ENCODE measurements around the gene CHD5. TPM values are rescaled to one million over a fixed set of nuclear protein-coding genes. Genes with fewer than 3 reads are reported as not detected.

The CHD5 gene
- polyA plus RNA-seq, 1 donor from 2014 or later = 22.0 TPM

DNA sequence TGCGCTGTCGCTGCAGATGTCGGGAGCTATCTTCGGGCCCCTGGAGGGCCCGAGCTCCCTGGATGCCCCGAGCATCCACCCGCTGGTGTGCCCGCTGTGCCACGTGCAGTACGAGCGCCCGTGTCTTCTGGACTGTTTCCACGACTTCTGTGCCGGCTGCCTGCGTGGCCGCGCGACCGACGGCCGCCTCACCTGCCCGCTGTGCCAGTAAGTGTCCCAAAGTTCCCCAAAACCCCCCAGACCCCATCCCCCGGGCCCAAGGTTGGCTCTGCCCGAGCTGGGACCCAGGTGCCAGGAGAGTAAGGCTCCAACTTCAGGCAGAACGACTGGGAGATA, 26.4 kb upstream of the CHD5 start:
- Histone ChIP-seq H3K9me3 (ENCODE audit: low read length) (no peaks in the 10 kb centered on the region), H2AFZ (ENCODE audit: low read depth, low read length) (no peak overlapping the region), H3K4me2 (ENCODE audit: low read length) (no peak overlapping the region)

DNA sequence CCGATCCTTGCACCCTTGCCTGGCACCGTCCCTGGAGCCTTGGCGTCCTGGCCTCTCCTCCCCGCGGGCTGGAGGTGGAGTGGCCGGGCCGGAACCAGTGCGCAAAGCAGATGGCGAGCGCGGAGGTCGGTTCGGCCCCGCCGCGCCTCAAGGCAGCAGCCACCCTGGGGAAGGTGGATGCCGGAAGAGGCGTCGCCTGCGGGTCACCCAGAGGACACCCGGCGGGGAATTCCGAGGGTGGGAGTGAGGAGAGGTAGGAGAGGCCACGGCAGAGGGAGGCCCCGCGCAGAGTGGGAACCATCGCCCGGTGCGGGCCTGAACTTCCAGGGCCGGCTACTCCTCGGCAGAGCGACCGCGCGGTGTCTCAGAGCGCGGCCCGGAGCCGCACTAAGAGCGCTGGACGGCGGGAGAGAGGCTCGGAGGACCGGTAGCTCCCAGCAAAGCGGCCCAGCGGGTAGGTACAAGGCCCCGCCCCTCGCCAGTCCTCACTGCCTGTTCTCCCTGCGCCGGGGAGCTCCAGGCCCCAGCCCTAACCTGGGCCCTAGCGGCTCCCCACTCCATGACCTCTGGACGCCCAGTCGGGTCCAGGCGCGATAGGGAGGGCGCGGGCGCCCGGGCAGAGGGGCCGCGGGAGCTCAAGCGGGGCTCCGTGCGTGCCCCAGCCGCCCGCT, 25.9 kb upstream of the CHD5 start, which contains the start of gene RNF207:
TSS of gene RNF207 (plus strand) at position 271 of the 671 bp plus-strand sequence. CDS start 417 bp downstream, outside the sequence.
- Histone ChIP-seq H3K79me2 (replicated peaks; ENCODE audit: insufficient read depth, low read length) (no peaks in the 10 kb centered on the region), H3K27me3 (ENCODE audit: insufficient read depth, low read depth, low read length) (peaks cover 42% of the 10 kb centered on the region), H3K36me3 (ENCODE audit: insufficient read depth, low read length) (no peaks in the 10 kb centered on the region), H3F3A (ENCODE audit: insufficient read depth, low read length, poor library complexity, severe bottlenecking) (no peaks in the 10 kb centered on the region), H2AFZ (ENCODE audit: low read depth, low read length) (no peak within 1 kb of the TSS), H3K9me3 (ENCODE audit: low read length) (no peaks in the 10 kb centered on the region), H3K9me2 (ENCODE audit: insufficient read depth, low read length) (no peaks in the 10 kb centered on the region), H3K27ac (ENCODE audit: low read length) (no peak within 1 kb of the TSS), H3K4me2 (ENCODE audit: low read length) (no peak within 1 kb of the TSS), H4K20me1 (ENCODE audit: insufficient read depth) (no peaks in the 10 kb centered on the region), H3K9ac (ENCODE audit: low read length) (no peak within 1 kb of the TSS), H3K4me3 (ENCODE audit: low read length) (peak within 1 kb of the TSS; percentile 25)
- no peak for TF ChIP-seq MXI1 (conservative IDR thresholded peaks at IDR 0.05; ENCODE audit: poor library complexity, severe bottlenecking)
- TF ChIP-seq, protein P1, sequence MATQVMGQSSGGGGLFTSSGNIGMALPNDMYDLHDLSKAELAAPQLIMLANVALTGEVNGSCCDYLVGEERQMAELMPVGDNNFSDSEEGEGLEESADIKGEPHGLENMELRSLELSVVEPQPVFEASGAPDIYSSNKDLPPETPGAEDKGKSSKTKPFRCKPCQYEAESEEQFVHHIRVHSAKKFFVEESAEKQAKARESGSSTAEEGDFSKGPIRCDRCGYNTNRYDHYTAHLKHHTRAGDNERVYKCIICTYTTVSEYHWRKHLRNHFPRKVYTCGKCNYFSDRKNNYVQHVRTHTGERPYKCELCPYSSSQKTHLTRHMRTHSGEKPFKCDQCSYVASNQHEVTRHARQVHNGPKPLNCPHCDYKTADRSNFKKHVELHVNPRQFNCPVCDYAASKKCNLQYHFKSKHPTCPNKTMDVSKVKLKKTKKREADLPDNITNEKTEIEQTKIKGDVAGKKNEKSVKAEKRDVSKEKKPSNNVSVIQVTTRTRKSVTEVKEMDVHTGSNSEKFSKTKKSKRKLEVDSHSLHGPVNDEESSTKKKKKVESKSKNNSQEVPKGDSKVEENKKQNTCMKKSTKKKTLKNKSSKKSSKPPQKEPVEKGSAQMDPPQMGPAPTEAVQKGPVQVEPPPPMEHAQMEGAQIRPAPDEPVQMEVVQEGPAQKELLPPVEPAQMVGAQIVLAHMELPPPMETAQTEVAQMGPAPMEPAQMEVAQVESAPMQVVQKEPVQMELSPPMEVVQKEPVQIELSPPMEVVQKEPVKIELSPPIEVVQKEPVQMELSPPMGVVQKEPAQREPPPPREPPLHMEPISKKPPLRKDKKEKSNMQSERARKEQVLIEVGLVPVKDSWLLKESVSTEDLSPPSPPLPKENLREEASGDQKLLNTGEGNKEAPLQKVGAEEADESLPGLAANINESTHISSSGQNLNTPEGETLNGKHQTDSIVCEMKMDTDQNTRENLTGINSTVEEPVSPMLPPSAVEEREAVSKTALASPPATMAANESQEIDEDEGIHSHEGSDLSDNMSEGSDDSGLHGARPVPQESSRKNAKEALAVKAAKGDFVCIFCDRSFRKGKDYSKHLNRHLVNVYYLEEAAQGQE (IDR thresholded peaks at IDR 0.05; ENCODE audit: borderline replicate concordance) = no peak
- TF ChIP-seq SMC3 (conservative IDR thresholded peaks at IDR 0.05; ENCODE audit: poor library complexity) = no peak
- TF ChIP-seq EP300 (conservative IDR thresholded peaks at IDR 0.05; ENCODE audit: poor library complexity, severe bottlenecking) = no peak
- TF ChIP-seq EZH2 (IDR thresholded peaks at IDR 0.05; ENCODE audit: borderline replicate concordance, insufficient read depth, low read length, poor library complexity, severe bottlenecking) = no peak
- no peak for TF ChIP-seq POLR2AphosphoS5 (IDR thresholded peaks at IDR 0.05)
- TF ChIP-seq, protein P2, sequence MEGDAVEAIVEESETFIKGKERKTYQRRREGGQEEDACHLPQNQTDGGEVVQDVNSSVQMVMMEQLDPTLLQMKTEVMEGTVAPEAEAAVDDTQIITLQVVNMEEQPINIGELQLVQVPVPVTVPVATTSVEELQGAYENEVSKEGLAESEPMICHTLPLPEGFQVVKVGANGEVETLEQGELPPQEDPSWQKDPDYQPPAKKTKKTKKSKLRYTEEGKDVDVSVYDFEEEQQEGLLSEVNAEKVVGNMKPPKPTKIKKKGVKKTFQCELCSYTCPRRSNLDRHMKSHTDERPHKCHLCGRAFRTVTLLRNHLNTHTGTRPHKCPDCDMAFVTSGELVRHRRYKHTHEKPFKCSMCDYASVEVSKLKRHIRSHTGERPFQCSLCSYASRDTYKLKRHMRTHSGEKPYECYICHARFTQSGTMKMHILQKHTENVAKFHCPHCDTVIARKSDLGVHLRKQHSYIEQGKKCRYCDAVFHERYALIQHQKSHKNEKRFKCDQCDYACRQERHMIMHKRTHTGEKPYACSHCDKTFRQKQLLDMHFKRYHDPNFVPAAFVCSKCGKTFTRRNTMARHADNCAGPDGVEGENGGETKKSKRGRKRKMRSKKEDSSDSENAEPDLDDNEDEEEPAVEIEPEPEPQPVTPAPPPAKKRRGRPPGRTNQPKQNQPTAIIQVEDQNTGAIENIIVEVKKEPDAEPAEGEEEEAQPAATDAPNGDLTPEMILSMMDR (IDR thresholded peaks at IDR 0.05; ENCODE audit: poor library complexity, severe bottlenecking) = no peak
- no peak for TF ChIP-seq TAF1 (IDR thresholded peaks at IDR 0.05; ENCODE audit: low read depth)
- no peak for TF ChIP-seq RAD21 (conservative IDR thresholded peaks at IDR 0.05)

More for the DNA sequence above, 26.4 kb upstream of the CHD5 start:
- H3K9ac ChIP-seq (ENCODE audit: low read length) = no peak overlapping the region
- no peak overlapping the region for H3K27ac ChIP-seq (ENCODE audit: low read length)
- no peaks in the 10 kb centered on the region for H3K36me3 ChIP-seq (ENCODE audit: insufficient read depth, low read length)
- no peaks in the 10 kb centered on the region for H3K9me2 ChIP-seq (ENCODE audit: insufficient read depth, low read length)
- H3F3A ChIP-seq (ENCODE audit: insufficient read depth, low read length, poor library complexity, severe bottlenecking) = no peaks in the 10 kb centered on the region
- H3K79me2 ChIP-seq (replicated peaks; ENCODE audit: insufficient read depth, low read length) = no peaks in the 10 kb centered on the region
- TF ChIP-seq EZH2 (IDR thresholded peaks at IDR 0.05; ENCODE audit: borderline replicate concordance, insufficient read depth, low read length, poor library complexity, severe bottlenecking) = no peak
- TF ChIP-seq, protein P1 (IDR thresholded peaks at IDR 0.05; ENCODE audit: borderline replicate concordance) = no peak
- TF ChIP-seq EP300 (conservative IDR thresholded peaks at IDR 0.05; ENCODE audit: poor library complexity, severe bottlenecking) = no peak
- no peak for TF ChIP-seq TAF1 (IDR thresholded peaks at IDR 0.05; ENCODE audit: low read depth)
- TF ChIP-seq, protein P2 (IDR thresholded peaks at IDR 0.05; ENCODE audit: poor library complexity, severe bottlenecking) = no peak
- no peak for TF ChIP-seq SMC3 (conservative IDR thresholded peaks at IDR 0.05; ENCODE audit: poor library complexity)
- TF ChIP-seq MXI1 (conservative IDR thresholded peaks at IDR 0.05; ENCODE audit: poor library complexity, severe bottlenecking) = no peak
- TF ChIP-seq RAD21 (conservative IDR thresholded peaks at IDR 0.05) = no peak
- no peak for TF ChIP-seq POLR2AphosphoS5 (IDR thresholded peaks at IDR 0.05)
- H3K4me3 ChIP-seq (ENCODE audit: low read length) = no peak overlapping the region
- no peaks in the 10 kb centered on the region for H4K20me1 ChIP-seq (ENCODE audit: insufficient read depth)
- peaks cover 42% of the 10 kb centered on the region for H3K27me3 ChIP-seq (ENCODE audit: insufficient read depth, low read depth, low read length)

All from neural cell (in vitro differentiated cells).